Activated CD8-positive, alpha-beta memory T cell treated with anti-CD3 and anti-CD28 coated beads for 24 hours (primary cell): ENCODE data around the gene WNT3A.
"Not testable (repeated sequence)": the region's sequence is repeated elsewhere in the genome, so short reads cannot be mapped to it uniquely, and the experiment has no call there.

Experiments
- DNase-seq: peaks from one replicate; pipeline ENCODE4 v3.0.0-alpha.2; 2020

WNT3A gene, protein sequence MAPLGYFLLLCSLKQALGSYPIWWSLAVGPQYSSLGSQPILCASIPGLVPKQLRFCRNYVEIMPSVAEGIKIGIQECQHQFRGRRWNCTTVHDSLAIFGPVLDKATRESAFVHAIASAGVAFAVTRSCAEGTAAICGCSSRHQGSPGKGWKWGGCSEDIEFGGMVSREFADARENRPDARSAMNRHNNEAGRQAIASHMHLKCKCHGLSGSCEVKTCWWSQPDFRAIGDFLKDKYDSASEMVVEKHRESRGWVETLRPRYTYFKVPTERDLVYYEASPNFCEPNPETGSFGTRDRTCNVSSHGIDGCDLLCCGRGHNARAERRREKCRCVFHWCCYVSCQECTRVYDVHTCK

DNA sequence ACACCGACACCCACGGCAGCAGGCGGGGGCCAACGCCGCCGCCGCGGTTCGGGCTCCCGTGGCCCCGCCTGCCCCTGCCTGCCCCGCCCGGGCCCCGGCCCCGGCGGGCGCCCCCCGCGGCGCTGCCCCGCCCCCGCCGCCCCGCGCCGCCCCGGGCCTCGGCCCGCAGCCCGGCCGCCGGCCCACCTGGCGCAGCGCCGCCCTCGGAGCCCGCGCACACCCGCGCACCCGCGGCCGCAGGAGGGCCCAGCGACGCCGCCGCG, at the start of gene WNT3A:
Gene WNT3A, plus strand, starts transcription at position 213 of the 263 bp plus-strand sequence. CDS start 131 bp downstream, outside the sequence.
- DNase-seq, result no peak

DNA sequence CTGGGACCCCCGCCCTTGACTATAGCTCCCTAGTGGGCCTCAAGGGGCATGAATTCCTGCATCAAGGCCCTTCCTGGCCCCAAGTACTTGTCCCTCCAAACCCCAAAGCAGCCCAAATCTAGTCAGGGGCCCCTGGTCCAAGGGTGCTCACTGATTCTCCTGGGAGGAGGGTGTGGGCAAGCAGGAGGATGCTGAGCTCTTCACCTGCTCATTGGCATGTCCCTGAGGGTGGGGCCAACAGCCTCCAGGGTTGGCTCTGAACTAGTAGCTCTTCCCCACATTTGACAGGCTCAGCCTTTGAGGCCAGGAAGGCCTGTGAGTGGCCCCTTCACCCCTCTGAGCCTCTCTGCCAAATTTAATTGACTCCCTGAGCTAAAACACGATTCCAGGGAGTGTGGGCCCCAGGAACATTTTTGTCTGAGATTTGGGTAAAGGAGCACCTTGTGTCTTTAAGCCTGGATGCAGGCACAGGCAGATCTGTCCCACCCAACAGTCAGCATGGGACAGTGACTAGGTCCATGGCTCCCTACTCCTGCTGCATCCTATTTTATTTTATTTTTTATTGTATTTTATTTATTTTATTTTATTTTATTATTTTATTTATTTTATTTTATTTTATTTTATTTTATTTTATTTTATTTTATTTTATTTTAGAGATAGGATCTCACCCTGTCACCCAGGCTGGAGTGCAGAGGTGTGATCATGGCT, 48.0 kb upstream of the WNT3A start:
- peak; percentile 49 for DNase-seq

DNA sequence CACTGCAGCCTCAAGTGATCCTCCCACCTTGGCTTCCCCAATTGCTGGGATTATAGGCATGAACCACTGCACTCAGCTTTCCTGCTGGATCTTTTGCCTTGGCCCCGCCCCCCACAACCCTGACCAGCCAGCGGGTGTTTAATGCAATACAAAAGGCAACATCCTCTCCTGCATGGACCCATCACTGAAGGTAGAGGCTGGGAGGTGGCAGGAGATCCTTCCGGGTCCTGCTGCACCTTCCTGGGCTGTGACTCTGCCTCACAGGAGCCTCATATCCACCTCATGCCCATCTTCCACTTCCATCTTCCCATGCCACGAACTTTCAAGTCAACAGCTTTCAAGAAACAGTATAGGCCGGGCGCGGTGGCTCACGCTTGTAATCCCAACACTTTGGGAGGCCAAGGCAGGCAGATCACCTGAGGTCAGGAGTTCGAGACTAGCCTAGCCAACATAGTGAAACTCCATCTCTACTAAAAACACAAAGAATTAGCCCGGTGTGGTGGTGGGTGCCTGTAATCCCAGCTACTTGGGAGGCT, 47.4 kb upstream of the WNT3A start:
- DNase-seq, result peak; percentile 24

DNA sequence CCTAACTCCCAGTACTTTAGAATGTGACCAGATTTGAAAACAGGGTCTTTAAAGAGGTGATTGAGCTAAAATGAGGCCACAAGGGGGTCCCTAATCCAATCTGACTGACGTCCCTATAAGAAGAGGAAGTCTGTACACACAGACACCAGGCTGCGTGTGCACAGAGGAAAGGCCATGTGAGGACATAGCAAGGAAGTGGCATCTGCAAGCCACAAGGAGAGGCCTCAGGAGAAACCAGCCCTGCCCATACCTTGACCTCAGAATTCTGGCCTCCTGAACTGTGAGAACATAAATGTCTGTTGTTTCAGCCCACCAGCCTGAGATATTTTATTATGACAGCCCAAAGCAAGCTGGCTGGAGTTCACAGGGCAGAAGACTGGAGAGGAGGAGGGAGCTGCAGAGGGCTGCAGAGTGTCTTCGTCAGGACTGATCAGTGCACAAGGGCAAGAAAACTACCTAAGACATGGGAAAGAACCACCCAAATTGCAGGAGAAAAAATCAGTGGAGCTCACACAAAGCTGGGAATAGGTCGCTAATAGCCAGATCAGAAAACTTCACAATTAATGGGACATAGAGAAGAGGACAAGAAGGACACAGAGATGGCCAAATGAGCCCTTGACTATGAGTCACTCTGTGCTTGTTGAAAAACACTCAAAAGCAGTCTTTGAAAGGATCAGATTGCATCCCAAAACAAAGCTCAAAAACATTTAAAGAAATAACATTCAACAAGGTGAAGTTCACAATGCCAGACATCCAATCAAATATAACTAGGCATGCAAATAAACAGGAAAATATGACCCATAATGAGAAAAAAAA, 44.9 kb upstream of the WNT3A start:
- no peak for DNase-seq

DNA sequence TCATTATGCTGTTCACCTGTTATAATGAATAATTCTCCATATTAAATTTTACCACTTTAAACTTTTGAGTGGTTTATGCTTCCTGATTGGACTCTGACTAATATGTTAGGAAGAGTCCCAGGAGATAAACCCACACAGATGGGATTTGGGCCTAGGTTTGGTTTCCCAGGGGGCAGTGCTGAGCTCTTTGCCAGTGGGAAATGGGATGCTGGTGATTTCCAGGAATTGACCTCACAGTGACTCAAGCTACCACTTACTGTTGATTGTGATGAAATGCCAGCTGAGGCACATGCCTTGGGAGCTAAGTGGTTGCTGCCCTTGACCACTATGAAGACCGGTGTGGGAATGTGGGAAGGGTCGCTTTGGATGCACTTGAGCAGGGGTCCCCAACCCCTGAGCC, 40.1 kb upstream of the WNT3A start:
- DNase-seq, result not testable (repeated sequence)

DNA sequence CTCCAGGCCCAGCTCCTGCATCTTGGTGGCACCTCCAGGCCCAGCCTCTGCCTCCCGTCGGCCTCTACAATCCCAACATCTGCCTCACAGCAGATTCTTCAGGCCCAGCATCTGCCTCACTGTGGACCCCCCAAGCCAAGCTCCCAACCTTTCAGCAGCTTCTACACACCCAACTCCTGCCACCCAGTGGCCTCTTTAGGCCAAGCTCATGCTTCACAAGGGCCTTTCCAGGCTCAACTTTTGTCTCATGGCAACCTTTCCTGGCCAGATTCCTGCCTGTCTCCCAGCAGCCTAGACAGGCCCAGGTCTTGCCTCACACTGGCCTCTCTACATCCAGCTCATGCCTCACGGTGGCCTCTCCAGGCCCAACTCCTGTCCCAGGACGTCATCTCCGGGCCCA, 39.0 kb upstream of the WNT3A start:
- DNase-seq, result not testable (repeated sequence)

DNA sequence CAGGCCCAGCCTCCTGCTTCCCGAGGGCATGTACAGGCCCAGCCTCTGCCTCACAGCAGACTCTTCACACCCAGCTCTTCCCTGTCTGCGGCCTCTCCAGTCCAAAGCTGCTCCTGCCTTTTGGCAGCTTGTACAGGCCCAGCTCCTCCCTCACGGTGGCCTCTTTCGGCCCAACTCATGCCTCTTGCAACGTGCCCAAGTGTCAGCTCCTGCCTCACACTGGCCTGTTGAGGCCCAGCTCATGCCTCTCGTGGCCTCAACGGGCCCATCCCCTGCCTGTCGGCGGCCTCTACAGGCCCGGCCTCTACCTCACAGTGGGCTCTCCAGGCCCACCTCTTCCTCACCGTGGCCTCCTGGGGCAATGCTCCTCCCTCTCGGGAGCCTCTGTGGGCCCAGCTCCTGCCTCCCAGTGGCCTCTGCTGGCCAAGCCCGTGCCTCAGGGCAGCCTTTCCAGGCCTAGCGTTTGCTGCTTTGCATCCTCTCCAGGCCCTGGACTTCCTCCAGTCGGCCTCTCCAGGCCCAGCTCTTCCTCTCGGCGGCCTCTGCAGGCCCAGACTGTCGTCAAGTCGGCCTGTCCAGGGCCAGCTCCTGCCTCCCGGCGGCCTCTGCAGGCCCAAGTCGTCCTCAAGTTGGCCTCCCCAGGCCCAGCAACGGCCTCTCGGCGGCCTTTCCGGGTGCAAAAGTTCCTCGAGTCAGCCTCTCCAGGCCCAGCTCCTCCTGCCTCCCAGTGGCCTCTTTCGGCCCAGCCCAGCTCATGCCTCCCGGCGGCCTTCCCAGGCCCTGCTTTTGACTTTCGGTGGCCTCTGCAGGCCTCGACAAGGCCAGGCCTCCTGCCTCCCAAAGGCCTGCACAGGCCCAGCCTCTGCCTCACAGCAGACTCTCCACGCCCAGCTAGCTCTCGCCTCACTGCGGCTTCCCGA, 36.5 kb upstream of the WNT3A start:
- not testable (repeated sequence) for DNase-seq

DNA sequence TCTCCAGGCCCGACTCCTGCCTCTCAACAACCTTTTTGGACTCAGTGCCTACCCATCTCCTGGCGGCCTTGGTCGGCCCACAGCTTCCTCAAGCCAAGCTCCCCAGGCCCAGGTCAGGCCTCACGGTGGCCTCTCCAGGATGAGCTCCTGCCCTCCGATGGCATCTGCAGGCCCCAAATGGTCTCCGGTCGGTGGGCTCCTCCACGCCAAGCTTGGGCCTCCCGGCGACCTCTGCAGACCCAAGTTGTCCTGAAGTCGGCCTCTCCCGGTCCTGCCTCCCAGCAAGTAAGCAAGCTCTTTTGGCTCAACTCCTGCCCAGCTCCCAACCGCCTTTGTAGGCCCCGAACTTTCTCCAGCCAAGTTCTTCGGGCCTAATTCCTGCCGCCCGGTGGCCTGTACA, 35.6 kb upstream of the WNT3A start:
- DNase-seq, result not testable (repeated sequence)

DNA sequence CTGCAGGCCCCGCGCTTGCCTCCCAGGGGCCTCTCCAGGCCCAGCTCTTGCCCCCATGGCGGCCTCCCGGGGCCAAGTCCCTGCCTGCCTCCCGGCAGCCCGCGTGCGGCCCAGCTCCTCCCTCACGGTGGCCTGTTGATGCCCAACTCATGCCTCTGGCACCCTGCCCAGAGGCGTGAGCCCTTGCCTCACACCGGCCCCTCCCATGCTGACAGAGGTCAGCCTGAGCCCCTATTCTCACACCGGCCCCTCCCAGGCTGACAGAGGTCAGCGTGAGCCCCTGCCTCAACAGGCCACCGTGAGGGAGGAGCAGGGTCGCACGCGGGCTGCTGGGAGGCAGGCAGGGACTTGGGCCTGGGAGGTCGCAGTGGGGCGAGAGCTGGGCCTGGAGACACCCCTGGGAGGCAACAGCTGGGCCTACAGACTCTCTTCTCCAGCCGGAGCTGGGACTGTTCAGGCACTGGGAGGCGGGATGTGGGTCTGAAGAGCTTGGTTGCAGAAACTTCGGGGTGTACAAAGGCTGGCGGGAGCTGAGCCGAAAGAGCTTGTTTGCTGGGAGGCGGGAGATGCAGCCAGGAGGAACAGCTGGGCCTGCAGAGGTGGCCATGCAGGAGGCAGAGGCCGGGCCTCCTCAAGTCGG, 35.0 kb upstream of the WNT3A start:
- DNase-seq, result not testable (repeated sequence)

DNA sequence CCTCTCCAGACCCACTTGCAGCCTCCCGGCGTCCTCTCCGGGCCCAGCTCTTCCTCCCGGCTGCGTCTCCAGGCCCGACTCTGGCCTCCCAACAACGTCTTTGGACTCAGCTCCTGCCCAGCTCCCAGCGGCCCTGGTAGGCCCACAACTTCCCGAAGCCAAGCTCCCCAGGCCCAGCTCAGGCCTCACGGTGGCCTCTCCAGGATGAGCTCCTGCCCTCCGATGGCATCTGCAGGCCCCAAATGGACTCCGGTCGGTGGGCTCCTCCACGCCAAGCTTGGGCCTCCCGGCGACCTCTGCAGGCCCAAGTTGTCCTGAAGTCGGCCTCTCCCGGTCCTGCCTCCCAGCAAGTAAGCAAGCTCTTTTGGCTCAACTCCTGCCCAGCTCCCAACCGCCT, 34.5 kb upstream of the WNT3A start:
- not testable (repeated sequence) for DNase-seq

DNA sequence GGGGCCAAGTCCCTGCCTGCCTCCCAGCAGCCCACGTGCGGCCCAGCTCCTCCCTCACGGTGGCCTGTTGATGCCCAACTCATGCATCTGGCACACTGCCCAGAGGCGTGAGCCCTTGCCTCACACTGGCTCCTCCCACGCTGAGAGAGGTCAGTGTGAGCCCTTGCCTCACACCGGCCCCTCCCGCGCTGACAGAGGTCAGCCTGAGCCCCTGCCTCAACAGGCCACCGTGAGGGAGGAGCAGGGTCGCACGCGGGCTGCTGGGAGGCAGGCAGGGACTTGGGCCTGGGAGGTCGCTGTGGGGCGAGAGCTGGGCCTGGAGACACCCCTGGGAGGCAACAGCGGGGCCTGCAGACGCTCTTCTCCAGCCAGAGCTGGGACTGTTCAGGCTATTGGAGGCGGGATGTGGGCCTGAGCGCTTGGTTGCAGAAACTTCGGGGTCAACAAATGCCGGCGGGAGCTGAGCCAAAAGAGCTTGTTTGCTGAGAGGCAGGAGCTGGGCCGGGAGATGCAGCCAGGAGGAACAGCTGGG, 33.9 kb upstream of the WNT3A start:
- DNase-seq, result not testable (repeated sequence)

DNA sequence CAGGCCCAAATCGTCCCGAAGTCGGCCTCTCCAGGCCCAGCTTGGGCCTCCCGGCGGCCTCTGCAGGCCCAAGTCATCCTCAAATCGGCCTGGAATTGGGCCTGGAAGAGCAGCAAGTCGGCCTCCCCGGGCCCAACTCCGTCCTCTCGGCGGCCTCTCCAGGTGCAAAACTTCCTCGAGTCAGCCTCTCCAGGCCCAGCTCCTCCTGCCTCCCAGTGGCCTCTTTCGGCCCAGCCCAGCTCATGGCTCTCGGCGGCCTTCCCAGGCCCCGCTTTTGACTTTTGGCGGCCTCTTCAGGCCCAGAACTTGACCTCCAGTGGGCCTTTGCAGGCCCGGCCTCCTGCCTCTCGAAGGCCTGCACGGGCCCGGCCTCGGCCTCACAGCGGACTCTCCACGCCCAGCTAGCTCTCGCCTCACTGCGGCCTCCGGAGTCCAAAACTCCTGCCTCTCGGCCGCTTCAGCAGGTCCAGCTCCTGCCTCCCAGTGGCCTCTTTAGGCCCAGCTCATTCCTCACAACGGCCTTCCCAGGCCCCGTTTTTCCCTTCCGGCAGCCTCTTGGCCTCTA, 33.0 kb upstream of the WNT3A start:
- not testable (repeated sequence) for DNase-seq

DNA sequence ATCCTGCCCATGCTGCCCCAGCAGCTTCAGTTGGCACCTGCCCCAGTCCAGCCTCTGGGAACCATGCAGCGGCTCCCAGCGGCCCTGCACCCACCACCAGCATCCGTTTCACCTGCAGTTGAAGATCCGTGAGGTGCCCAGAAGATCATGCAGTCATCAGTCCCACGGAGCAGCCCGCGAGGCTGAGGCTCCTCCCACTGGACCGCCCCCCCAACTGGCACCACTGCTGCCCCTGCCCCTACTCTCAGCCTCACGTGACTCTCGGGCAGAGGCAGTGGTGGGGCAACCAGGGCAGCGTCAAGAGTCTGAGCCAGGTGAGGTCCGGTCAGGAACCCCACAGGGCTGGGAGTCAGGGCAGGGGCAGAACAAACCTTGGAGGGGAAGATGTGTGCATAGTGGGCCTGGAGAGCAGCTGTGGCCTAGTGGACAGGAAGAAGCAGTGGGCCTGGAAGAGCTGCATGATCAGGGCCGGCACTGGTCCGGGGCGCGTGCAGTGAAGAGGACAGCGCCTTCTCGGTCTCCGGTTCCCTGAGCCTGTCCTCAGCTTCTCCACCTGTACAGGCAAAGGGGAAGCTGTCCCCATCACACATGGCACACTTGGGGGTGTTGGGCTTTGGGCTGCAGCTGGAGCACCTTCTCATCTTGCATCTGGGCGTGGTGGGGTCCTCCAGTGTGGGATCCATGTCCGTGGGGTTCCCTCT, 31.1 kb upstream of the WNT3A start:
- DNase-seq, result not testable (repeated sequence)

DNA sequence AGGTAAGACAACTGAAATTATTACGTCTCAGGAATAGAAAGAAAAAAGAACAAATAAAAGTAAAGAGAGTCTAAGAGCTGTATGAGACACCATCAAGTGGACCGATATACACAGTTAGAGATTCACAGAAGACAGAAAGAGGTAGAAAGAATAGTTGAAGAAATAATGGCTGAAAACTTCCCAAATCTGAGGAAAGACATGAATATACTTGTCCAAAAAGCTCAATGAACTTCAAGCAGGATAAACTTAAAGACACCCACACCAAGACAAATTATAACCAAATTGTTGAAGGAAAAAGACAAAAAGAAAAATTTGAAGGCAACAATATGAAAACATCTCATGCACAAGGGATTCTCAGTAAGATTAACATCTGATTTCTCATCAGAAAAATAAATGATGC, 19.6 kb upstream of the WNT3A start:
- DNase-seq, result no peak

DNA sequence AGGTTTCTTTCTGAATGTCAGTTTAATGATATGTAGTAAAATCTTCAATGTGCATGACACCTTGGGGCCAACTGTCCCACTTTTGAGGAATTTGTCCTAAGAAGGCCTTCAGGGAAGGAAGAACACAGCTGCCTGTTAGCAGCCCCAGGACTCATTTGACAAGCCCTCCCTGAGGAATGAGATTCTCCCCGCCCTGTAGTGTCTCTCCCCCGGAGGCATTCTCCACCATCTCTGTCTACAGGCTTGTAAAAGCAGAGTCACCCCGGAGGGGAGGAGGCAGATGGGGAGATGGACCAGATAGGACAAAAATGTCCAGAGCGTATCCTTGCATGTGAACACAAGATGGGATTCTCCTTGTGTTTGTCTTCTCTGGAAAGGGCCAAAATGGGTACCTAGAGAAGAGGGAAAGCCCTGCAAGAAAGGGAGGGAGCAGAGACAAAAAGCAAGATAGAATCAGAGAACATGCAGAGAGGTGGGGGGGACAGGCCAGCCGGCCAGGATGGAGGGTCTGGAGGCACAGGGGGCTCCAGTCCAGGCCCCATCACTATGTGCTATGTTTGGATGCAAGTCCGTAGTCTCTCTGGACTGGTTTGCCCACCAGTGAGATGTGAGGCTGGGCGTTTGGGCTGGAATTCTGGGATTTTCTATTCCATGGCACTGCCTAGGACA, 12.0 kb upstream of the WNT3A start:
- no peak for DNase-seq

DNA sequence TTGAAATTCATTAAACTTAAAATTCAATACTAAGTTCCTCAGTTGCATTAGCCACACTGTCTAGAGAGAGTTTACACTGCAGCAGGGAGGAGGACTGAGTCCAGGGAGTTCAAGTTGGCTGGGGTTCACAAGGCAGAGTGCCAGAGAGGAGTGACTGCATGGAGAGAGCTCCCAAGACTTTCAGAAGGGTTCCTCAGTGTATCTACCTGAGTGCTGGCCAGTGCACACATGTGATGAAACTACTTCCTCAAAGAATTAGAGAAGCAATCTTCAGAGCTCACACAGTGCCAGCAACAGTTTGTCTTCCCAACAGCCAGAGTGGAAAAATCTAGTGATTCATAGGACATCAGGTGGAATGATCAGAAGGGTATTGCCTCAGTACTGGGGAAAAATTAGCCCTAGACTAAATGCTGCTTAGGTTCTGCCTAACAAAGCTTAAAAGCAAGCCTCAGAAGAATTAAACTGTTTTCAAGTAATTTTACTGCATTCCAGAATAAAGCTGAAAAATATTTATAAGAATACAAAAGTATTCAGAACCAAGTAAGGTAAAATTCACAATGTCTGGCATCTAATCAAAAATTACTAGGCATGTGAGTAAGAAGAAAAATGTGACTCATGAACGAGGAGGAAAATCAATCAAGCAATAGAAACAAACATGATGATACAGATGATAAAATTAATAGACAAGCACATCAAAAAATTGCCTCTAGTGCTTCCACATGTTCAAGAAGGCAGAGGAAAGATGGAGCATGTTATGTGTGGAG, 10.4 kb upstream of the WNT3A start:
- no peak for DNase-seq

DNA sequence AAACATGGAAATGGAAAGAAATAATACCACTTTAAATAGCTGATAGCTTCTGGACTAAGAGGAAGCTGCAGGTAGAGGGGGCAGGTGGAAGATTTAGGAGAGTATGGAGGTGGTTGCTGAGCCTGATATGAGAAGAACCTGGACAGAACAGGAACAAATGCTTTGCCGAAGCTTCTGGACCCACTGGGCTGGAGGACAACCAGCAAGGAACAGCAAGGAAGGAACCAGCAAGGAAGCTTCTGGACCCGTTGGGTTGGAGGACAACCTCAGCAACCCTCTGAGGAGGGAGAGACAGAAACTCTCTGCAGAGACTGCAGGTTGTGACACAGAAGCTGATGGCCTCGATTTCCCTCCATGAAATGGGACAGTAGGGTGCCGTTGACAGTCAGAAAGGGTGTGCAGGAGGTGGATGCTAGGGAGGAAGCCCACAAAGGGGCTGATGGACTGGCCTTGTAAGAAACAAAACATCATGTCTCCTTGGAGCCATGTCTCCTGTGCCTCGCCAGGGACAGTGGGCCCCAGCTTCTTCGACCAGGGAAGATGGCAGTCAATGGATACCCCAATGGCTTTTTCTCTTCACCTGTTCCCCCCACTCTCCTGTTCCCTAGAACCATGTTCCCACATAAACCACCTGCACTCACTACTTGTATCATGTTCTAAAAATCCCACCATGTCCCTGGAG, 8.3 kb upstream of the WNT3A start:
- DNase-seq, result no peak
